Sigmoid colon (tissue), 3 donors: ENCODE measurements around the gene SLC6A6.

Experiments used
- POLR2A ChIP-seq, 2 donors: fragments of 450-650 bp; IDR thresholded peaks; one replicate each; pipeline ENCODE4 v1.6.1; 2016; ENCODE audit warnings: antibody characterized with exemption in 2 of 2, mild to moderate bottlenecking in 2 of 2, moderate library complexity in 2 of 2
- TF ChIP-seq, protein P1 (sequence below), 4 experiments: fragments of 450-650 bp in 3 of 4; fragments of 200-600 bp in 1 of 4; IDR thresholded peaks; one replicate each; pipeline ENCODE4 v1.5.1; 2016 to 2019; ENCODE audit warnings: antibody characterized with exemption in 4 of 4, mild to moderate bottlenecking in 3 of 4, moderate library complexity in 2 of 4

DNA sequence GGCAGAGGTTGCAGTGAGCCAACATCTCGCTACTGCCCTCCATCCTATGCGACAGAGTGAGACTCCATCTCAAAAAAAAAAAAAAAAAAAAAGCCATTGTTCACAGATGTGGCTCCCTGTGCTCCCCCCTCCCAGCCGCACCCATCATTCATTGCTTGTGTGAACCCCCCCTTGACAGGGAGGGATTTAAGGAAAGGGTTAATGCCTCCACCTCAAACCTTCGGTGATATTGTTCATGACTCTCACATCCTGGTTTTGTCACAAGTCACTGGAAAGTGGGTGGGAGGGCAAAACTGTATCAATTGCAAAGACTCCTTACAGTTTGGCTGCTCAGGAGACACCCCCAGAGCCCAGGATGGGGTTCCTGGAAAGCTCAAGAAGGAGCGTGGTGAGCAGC is 7.7 kb downstream of the SLC6A6 start:
- TF ChIP-seq, protein P1, sequence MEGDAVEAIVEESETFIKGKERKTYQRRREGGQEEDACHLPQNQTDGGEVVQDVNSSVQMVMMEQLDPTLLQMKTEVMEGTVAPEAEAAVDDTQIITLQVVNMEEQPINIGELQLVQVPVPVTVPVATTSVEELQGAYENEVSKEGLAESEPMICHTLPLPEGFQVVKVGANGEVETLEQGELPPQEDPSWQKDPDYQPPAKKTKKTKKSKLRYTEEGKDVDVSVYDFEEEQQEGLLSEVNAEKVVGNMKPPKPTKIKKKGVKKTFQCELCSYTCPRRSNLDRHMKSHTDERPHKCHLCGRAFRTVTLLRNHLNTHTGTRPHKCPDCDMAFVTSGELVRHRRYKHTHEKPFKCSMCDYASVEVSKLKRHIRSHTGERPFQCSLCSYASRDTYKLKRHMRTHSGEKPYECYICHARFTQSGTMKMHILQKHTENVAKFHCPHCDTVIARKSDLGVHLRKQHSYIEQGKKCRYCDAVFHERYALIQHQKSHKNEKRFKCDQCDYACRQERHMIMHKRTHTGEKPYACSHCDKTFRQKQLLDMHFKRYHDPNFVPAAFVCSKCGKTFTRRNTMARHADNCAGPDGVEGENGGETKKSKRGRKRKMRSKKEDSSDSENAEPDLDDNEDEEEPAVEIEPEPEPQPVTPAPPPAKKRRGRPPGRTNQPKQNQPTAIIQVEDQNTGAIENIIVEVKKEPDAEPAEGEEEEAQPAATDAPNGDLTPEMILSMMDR (IDR thresholded peaks at IDR 0.05) = no peak
- TF ChIP-seq POLR2A (IDR thresholded peaks at IDR 0.05) = no peak
